ENCODE measurements around the gene SIPA1L3.
"Not testable (repeated sequence)": the region's sequence is repeated elsewhere in the genome, so short reads cannot be mapped to it uniquely, and the experiment has no call there.

Gene SIPA1L3

DNA sequence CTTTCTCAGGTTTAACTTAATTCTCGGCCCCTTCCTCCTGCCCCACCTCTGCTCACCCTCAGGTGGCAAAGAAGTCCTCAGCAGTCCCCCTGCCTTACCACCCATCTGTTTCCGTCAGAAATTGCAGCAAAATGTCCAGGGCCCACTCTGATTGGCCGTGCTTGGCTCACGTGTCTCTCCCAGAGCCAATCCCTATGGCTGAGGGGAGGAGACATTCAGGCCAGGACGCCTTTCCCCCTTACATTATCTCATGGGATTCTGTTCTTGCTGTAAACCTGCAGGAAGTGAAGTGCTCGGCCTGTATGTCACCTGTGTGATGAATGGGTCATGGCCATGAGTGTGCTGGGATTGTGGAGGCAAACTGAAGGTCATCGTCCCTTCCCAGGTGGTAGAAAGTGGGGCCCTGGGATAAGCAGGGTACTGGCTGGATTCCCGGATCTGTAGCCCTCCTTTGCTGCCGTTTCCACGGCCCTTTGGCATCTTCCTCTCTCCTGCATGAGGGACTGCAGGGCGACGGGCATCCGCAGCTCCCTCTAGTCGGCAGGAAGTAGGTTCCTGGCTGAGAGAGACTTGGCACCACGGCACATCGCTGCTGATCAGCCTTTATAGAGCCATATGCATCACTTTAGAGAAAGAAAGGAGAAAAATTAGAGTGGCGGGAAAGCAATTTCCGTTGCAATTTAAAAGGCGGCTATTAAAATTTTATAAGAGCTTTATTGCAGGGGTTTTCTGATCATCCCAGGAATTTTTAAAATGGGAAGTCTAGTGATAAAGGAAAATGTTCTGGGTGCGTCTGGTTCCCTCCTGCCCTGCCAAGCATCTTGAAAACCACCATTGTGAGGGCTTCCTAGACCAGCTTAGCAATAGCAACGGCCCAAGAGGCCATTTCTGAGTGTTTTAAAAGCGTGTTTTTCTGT is 118.2 kb downstream of the SIPA1L3 start:
- Histone ChIP-seq H3K27me3 (ENCODE audit: insufficient read depth, low read length, poor library complexity) (no peaks in the 10 kb centered on the region), H3K27ac (ENCODE audit: low read depth, low read length) (peak overlapping the region; percentile 27), H3K9ac (ENCODE audit: low read length) (no peak overlapping the region), H4K5ac (ENCODE audit: low read length) (no peak overlapping the region), H4K8ac (ENCODE audit: low read depth, low read length) (no peak overlapping the region), H2BK5ac (ENCODE audit: low read length) (no peak overlapping the region), H3K4me2 (ENCODE audit: low read length) (no peak overlapping the region), H3K18ac (ENCODE audit: low read length) (no peak overlapping the region), H2BK15ac (replicated peaks; ENCODE audit: low read depth) (no peak overlapping the region), H3K4me1 (ENCODE audit: control insufficient read depth, low read depth, low read length) (peaks cover 3% of the 10 kb centered on the region), H3K79me2 (ENCODE audit: control insufficient read depth, insufficient read depth, low read length) (no peaks in the 10 kb centered on the region), H3K4ac (ENCODE audit: low read depth, low read length) (no peak overlapping the region), H2AK5ac (ENCODE audit: low read length) (no peak overlapping the region), H3K79me1 (ENCODE audit: low read length) (peaks cover 2% of the 10 kb centered on the region), H3K36me3 (ENCODE audit: control insufficient read depth, insufficient read depth, low read length) (no peaks in the 10 kb centered on the region), H2BK120ac (ENCODE audit: low read depth, low read length) (no peak overlapping the region), H3K56ac (ENCODE audit: low read length) (peak overlapping the region; percentile 7), H3K4me3 (ENCODE audit: low read length) (no peak overlapping the region), H3K23ac (ENCODE audit: low read length) (peak overlapping the region; percentile 66)
- no CpG with 5 or more reads among the region's 22 CpGs for WGBS (ENCODE audit: extremely low coverage, insufficient coverage, low lambda C conversion rate)
- peak; percentile 70 for DNase-seq

DNA sequence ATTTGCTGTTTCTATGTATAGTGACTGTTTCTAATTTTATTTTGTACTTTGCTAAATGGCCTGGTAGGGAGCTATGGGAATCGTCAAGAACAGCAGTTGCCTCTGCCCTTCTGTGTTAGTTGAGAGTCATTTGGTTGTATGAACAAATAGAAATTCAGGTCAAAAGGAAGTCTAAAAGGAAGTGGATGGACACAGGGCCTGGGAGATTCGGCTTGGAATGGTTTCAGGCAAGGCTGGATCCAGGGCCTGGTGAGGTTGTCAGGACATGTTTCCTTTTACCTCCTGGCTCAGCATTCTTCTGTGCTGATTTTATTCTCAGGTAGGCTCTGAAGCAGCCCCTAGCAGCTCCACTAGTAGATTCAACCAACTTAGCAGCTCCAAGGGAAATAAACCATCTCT is 118.9 kb downstream of the SIPA1L3 start:
- H3K79me2 ChIP-seq (ENCODE audit: control insufficient read depth, insufficient read depth, low read length), result no peaks in the 10 kb centered on the region
- H2AK5ac ChIP-seq (ENCODE audit: low read length), result no peak overlapping the region
- H4K8ac ChIP-seq (ENCODE audit: low read depth, low read length), result no peak overlapping the region
- no peak overlapping the region for H2BK120ac ChIP-seq (ENCODE audit: low read depth, low read length)
- no peak overlapping the region for H3K4me2 ChIP-seq (ENCODE audit: low read length)
- no peak overlapping the region for H3K4ac ChIP-seq (ENCODE audit: low read depth, low read length)
- no peak overlapping the region for H3K18ac ChIP-seq (ENCODE audit: low read length)
- H3K36me3 ChIP-seq (ENCODE audit: control insufficient read depth, insufficient read depth, low read length), result no peaks in the 10 kb centered on the region
- no CpG with 5 or more reads among the region's 2 CpGs for WGBS (ENCODE audit: extremely low coverage, insufficient coverage, low lambda C conversion rate)
- H3K9ac ChIP-seq (ENCODE audit: low read length), result no peak overlapping the region
- no peak overlapping the region for H2BK5ac ChIP-seq (ENCODE audit: low read length)
- H3K56ac ChIP-seq (ENCODE audit: low read length), result no peak overlapping the region
- no peak overlapping the region for H4K5ac ChIP-seq (ENCODE audit: low read length)
- no peak for DNase-seq
- no peak overlapping the region for H3K27ac ChIP-seq (ENCODE audit: low read depth, low read length)
- no peak overlapping the region for H3K4me3 ChIP-seq (ENCODE audit: low read length)
- no peak overlapping the region for H2BK15ac ChIP-seq (replicated peaks; ENCODE audit: low read depth)
- H3K79me1 ChIP-seq (ENCODE audit: low read length), result peaks cover 2% of the 10 kb centered on the region
- no peak overlapping the region for H3K23ac ChIP-seq (ENCODE audit: low read length)
- H3K4me1 ChIP-seq (ENCODE audit: control insufficient read depth, low read depth, low read length), result peaks cover 3% of the 10 kb centered on the region
- H3K27me3 ChIP-seq (ENCODE audit: insufficient read depth, low read length, poor library complexity), result no peaks in the 10 kb centered on the region

DNA sequence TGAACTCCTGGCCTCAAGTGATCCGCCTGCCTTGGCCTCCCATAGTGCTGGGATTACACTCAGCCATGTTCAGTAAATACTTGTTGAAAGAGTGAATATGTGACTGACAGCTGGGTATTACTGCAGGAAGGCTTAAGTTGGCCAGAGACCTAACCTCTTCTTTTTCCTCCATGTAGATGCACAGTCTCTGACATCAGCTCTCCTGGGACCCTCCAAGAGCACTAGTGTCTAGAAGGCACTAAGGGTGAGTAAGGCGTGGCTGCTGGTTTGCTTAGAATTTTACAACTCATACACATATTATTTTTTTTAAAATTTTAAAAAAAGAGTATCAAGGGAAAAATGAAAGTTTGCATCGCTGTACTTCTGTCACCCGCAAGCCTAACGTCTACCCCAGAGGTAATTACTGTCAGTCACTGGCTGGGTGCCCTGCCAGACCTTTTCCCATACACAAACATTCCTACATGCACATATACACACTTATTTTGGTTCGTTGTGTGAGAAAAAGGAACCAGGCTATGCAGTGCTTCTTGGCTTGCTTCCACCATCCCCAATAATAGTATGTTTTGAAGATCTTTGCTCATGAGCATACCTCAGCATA is 122.0 kb downstream of the SIPA1L3 start:
- Histone ChIP-seq H3K4me2 (ENCODE audit: low read length) (no peak overlapping the region), H3K79me2 (ENCODE audit: control insufficient read depth, insufficient read depth, low read length) (no peaks in the 10 kb centered on the region), H3K36me3 (ENCODE audit: control insufficient read depth, insufficient read depth, low read length) (no peaks in the 10 kb centered on the region), H2AK5ac (ENCODE audit: low read length) (no peak overlapping the region), H3K79me1 (ENCODE audit: low read length) (peaks cover 3% of the 10 kb centered on the region), H2BK15ac (replicated peaks; ENCODE audit: low read depth) (no peak overlapping the region), H3K4me3 (ENCODE audit: low read length) (no peak overlapping the region), H3K18ac (ENCODE audit: low read length) (no peak overlapping the region), H3K9ac (ENCODE audit: low read length) (no peak overlapping the region), H4K8ac (ENCODE audit: low read depth, low read length) (no peak overlapping the region), H2BK5ac (ENCODE audit: low read length) (no peak overlapping the region), H3K4me1 (ENCODE audit: control insufficient read depth, low read depth, low read length) (peaks cover 5% of the 10 kb centered on the region), H2BK120ac (ENCODE audit: low read depth, low read length) (no peak overlapping the region), H3K56ac (ENCODE audit: low read length) (no peak overlapping the region), H3K27me3 (ENCODE audit: insufficient read depth, low read length, poor library complexity) (no peaks in the 10 kb centered on the region), H4K5ac (ENCODE audit: low read length) (no peak overlapping the region), H3K23ac (ENCODE audit: low read length) (no peak overlapping the region), H3K27ac (ENCODE audit: low read depth, low read length) (no peak overlapping the region), H3K4ac (ENCODE audit: low read depth, low read length) (no peak overlapping the region)
- WGBS (ENCODE audit: extremely low coverage, insufficient coverage, low lambda C conversion rate), result no CpG with 5 or more reads among the region's 6 CpGs
- DNase-seq, result no peak

DNA sequence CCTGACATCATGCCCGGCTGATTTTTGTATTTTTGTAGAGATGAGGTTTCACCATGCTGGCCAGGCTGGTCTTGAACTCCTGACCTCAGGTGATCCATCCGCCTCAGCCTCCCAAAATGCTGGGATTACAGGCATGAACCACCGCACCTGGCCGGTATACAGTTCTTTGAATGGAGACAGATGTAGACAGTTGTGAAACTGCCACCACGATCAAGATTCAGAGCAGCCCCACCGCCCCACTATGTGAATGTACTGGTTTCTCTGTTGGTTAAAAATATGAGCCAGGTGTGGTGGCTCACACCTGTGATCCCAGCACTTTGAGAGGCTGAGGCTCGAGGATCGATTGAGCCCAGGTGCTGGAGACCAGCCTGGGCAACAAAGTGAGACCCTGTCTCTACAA is 123.0 kb downstream of the SIPA1L3 start:
- H3K79me2 ChIP-seq (ENCODE audit: control insufficient read depth, insufficient read depth, low read length); H3K4ac ChIP-seq (ENCODE audit: low read depth, low read length); H3K27ac ChIP-seq (ENCODE audit: low read depth, low read length); H2AK5ac ChIP-seq (ENCODE audit: low read length); H3K79me1 ChIP-seq (ENCODE audit: low read length); H3K23ac ChIP-seq (ENCODE audit: low read length); DNase-seq; H4K8ac ChIP-seq (ENCODE audit: low read depth, low read length); H3K4me1 ChIP-seq (ENCODE audit: control insufficient read depth, low read depth, low read length); H3K9ac ChIP-seq (ENCODE audit: low read length); H2BK5ac ChIP-seq (ENCODE audit: low read length); H2BK15ac ChIP-seq (replicated peaks; ENCODE audit: low read depth); H3K4me3 ChIP-seq (ENCODE audit: low read length); H3K4me2 ChIP-seq (ENCODE audit: low read length); H3K36me3 ChIP-seq (ENCODE audit: control insufficient read depth, insufficient read depth, low read length); H3K27me3 ChIP-seq (ENCODE audit: insufficient read depth, low read length, poor library complexity); H2BK120ac ChIP-seq (ENCODE audit: low read depth, low read length); H4K5ac ChIP-seq (ENCODE audit: low read length); H3K56ac ChIP-seq (ENCODE audit: low read length); H3K18ac ChIP-seq (ENCODE audit: low read length): not testable (repeated sequence)
- no CpG with 5 or more reads among the region's 8 CpGs for WGBS (ENCODE audit: extremely low coverage, insufficient coverage, low lambda C conversion rate)

DNA sequence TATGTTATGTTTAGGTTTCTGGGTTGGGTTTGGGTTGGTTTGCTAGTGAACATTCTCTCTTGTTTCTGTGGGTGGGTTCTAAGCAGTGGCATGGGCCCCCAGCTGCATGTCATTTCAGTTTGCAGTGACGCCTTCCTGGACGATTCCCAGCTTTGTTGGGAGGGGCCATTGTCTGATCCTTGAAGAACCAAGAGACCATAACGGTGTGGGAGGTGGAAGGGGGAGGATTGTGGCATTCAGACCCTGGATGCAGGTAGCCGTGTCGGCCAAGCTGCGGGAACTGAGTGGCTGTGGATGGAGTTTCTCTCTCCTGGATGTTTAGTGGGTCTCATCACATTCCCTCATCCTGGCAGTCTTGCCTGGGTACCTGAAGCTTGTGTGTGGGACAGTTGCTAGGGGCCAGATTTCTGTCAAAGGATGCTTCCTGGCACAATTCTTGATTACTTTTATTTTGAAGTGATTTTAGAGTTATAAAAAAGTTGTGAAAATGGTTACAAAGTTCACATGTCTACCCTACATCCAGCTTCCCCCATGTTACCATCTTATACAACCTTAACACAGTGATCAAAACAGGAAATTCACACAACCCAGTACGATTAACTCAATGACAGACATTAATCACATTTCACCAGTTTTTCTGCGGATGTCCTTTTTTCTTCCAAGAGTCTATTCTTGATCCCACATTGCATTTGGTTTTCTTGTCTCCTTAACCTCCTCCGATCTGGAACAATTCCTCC is 123.8 kb downstream of the SIPA1L3 start:
- H3K79me2 ChIP-seq (ENCODE audit: control insufficient read depth, insufficient read depth, low read length), result no peaks in the 10 kb centered on the region
- no peak overlapping the region for H3K4ac ChIP-seq (ENCODE audit: low read depth, low read length)
- no peak overlapping the region for H3K9ac ChIP-seq (ENCODE audit: low read length)
- H4K5ac ChIP-seq (ENCODE audit: low read length), result no peak overlapping the region
- H3K56ac ChIP-seq (ENCODE audit: low read length), result no peak overlapping the region
- H4K8ac ChIP-seq (ENCODE audit: low read depth, low read length), result no peak overlapping the region
- no peaks in the 10 kb centered on the region for H3K36me3 ChIP-seq (ENCODE audit: control insufficient read depth, insufficient read depth, low read length)
- no peak for DNase-seq
- no peak overlapping the region for H2BK5ac ChIP-seq (ENCODE audit: low read length)
- WGBS (ENCODE audit: extremely low coverage, insufficient coverage, low lambda C conversion rate), result no CpG with 5 or more reads among the region's 9 CpGs
- no peak overlapping the region for H2AK5ac ChIP-seq (ENCODE audit: low read length)
- H3K4me3 ChIP-seq (ENCODE audit: low read length), result no peak overlapping the region
- H3K23ac ChIP-seq (ENCODE audit: low read length), result no peak overlapping the region
- no peak overlapping the region for H3K4me2 ChIP-seq (ENCODE audit: low read length)
- no peak overlapping the region for H2BK120ac ChIP-seq (ENCODE audit: low read depth, low read length)
- peaks cover 5% of the 10 kb centered on the region for H3K79me1 ChIP-seq (ENCODE audit: low read length)
- H3K4me1 ChIP-seq (ENCODE audit: control insufficient read depth, low read depth, low read length), result peaks cover 4% of the 10 kb centered on the region
- no peak overlapping the region for H3K27ac ChIP-seq (ENCODE audit: low read depth, low read length)
- H3K18ac ChIP-seq (ENCODE audit: low read length), result no peak overlapping the region
- H3K27me3 ChIP-seq (ENCODE audit: insufficient read depth, low read length, poor library complexity), result no peaks in the 10 kb centered on the region
- H2BK15ac ChIP-seq (replicated peaks; ENCODE audit: low read depth), result no peak overlapping the region

Data from mesendoderm (in vitro differentiated cells).